DOHH2 (cell line): Measurements from ENCODE around the gene CTIF.

Source experiments
- H3F3A ChIP-seq: fragments of 200-600 bp; sonication (generic), shearing (Covaris generic); 2 replicates; pipeline ENCODE4 v1.6.0; 2016; ENCODE audit warnings: antibody characterized with exemption, mild to moderate bottlenecking; ENCODE audit not compliant: control insufficient read depth, insufficient read depth
- H3K27ac ChIP-seq: fragments of 200-600 bp; sonication (generic); 2 replicates; pipeline ENCODE4 v1.5.1; 2014; ENCODE audit warnings: low read depth, mild to moderate bottlenecking, low read length, moderate library complexity
- H3K27me3 ChIP-seq: fragments of 200-600 bp; sonication (generic); 2 replicates; pipeline ENCODE4 v1.6.1; 2014; ENCODE audit warnings: mild to moderate bottlenecking, low read length, mixed read lengths; ENCODE audit not compliant: control insufficient read depth
- H3K36me3 ChIP-seq: fragments of 200-600 bp; sonication (generic); 2 replicates; pipeline ENCODE4 v1.6.1; 2014; ENCODE audit warnings: mild to moderate bottlenecking, low read length, moderate library complexity, mixed read lengths; ENCODE audit not compliant: control insufficient read depth
- H3K4me1 ChIP-seq: fragments of 200-600 bp; sonication (generic); 2 replicates; pipeline ENCODE4 v1.6.1; 2014; ENCODE audit warnings: mild to moderate bottlenecking, low read length, mixed read lengths; ENCODE audit not compliant: control insufficient read depth
- H3K4me2 ChIP-seq: fragments of 200-600 bp; sonication (generic); 2 replicates; pipeline ENCODE4 v1.6.0; 2014; ENCODE audit warnings: mild to moderate bottlenecking, low read length, moderate library complexity
- H3K4me3 ChIP-seq: fragments of 200-600 bp; sonication (generic); 2 replicates; pipeline ENCODE4 v1.5.1; 2014; ENCODE audit warnings: mild to moderate bottlenecking, low read length, mixed read lengths
- H3K79me2 ChIP-seq: fragments of 200-600 bp; sonication (generic); 2 replicates; pipeline ENCODE4 v1.6.1; 2014; ENCODE audit warnings: mild to moderate bottlenecking, low read length, mixed read lengths; ENCODE audit not compliant: control insufficient read depth
- H3K9me2 ChIP-seq: fragments of 200-600 bp; sonication (generic); replicated peaks from 2 replicates; pipeline ENCODE4 v1.6.1; 2014; ENCODE audit warnings: mild to moderate bottlenecking, low read length, mixed read lengths; ENCODE audit not compliant: control insufficient read depth
- H3K9me3 ChIP-seq: fragments of 200-600 bp; sonication (generic); 2 replicates; pipeline ENCODE4 v1.6.1; 2014; ENCODE audit warnings: antibody characterized with exemption, low read length, mixed read lengths; ENCODE audit not compliant: control insufficient read depth, insufficient read depth
- H4K20me1 ChIP-seq: fragments of 200-600 bp; sonication (generic); 2 replicates; pipeline ENCODE4 v1.6.0; 2014; ENCODE audit warnings: low read depth, mild to moderate bottlenecking, antibody characterized with exemption, low read length, moderate library complexity; ENCODE audit not compliant: control insufficient read depth, insufficient read depth
- EZH2phosphoT487 ChIP-seq: fragments of 200-600 bp; sonication (generic); IDR thresholded peaks from 2 replicates; pipeline ENCODE4 v1.6.1; 2017; ENCODE audit warnings: borderline replicate concordance, mild to moderate bottlenecking, antibody characterized with exemption, low read length, moderate library complexity, mixed read lengths
- TF ChIP-seq, protein P1 (sequence below): fragments of 200-600 bp; sonication (generic); IDR thresholded peaks from one replicate; pipeline ENCODE4 v1.5.1; 2014; ENCODE audit warnings: antibody characterized with exemption, mild to moderate bottlenecking, low read depth, low read length; ENCODE audit not compliant: poor library complexity, severe bottlenecking

The CTIF gene

DNA sequence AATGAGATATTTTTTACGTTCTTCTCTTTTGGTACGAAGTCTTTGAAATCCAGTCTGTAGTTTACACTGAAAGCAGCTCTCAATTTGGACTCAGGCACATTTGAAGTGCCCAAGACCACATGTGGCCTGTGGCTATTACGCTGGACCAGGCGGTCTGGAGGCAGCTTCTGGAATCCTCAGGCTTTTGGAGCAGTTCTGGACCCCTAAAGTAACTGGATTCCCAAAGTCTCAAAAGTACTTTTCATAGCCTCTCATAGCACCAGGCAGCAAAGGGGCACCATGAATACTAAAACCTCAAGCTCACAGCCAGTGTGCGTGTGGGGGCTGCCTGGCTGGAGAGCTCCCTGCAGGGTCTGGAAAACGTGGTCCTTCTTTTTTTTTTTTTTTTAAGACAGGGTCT is 293.0 kb downstream of the CTIF start:
- Histone ChIP-seq H3K9me2 (no peaks in the 10 kb centered on the region), H4K20me1 (no peaks in the 10 kb centered on the region), H3K27me3 (peaks cover 53% of the 10 kb centered on the region), H3K9me3 (no peaks in the 10 kb centered on the region), H3K4me2 (no peak overlapping the region), H3K4me1 (peaks cover 31% of the 10 kb centered on the region), H3K27ac (no peak overlapping the region), H3F3A (0 out of 2 replicates have a peak, but pooled peaks cover 2% of the 10 kb centered on the region), H3K36me3 (no peaks in the 10 kb centered on the region), H3K4me3 (no peak overlapping the region), H3K79me2 (no peaks in the 10 kb centered on the region)
- no peak for TF ChIP-seq EZH2phosphoT487
- TF ChIP-seq, protein P1, sequence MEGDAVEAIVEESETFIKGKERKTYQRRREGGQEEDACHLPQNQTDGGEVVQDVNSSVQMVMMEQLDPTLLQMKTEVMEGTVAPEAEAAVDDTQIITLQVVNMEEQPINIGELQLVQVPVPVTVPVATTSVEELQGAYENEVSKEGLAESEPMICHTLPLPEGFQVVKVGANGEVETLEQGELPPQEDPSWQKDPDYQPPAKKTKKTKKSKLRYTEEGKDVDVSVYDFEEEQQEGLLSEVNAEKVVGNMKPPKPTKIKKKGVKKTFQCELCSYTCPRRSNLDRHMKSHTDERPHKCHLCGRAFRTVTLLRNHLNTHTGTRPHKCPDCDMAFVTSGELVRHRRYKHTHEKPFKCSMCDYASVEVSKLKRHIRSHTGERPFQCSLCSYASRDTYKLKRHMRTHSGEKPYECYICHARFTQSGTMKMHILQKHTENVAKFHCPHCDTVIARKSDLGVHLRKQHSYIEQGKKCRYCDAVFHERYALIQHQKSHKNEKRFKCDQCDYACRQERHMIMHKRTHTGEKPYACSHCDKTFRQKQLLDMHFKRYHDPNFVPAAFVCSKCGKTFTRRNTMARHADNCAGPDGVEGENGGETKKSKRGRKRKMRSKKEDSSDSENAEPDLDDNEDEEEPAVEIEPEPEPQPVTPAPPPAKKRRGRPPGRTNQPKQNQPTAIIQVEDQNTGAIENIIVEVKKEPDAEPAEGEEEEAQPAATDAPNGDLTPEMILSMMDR = no peak

DNA sequence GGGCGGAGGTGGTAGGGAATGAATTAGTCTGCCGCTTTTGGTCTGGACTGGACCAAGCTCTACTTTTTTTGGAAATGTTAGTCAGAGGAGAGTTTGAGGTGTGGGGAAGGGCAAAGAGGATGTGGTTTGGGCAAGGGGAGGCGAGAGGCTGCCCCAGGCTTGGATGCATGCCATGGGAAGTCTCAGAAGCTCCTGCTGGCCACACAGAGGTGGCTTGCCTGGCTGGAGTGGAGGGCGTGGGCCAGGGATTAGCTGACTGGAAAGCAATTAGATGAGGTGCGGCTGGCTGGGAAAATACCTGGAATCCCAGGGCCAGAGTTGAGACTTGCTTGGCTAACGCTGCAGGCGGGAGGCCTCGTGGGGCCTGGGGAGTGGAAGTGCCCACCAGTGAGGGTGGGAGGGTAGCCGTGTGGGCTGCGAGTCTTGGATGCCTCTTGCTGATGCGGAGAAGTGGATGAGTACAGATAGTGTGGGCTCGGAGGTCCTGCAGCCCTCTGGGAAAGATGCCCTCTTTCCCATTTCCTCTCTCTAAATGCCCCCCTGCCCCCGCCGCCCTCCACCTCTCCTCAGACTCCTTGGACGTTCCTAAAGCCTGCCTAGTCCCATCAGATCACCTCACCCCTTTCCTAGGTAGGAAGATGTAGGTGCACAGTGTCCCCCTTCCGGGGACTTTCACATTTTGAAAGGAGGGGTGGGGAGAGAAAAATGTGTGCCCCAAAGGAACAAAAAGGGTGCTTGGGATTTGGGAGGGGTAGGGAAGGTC is 294.3 kb downstream of the CTIF start:
- Histone ChIP-seq H3K9me2 (no peaks in the 10 kb centered on the region), H3K27ac (no peak overlapping the region), H3K4me1 (peaks cover 39% of the 10 kb centered on the region), H3K4me3 (peak overlapping the region; percentile 63), H4K20me1 (0 out of 2 replicates have a peak, but pooled peaks cover 4% of the 10 kb centered on the region), H3K9me3 (no peaks in the 10 kb centered on the region), H3K4me2 (peak overlapping the region; percentile 76), H3K27me3 (peaks cover 52% of the 10 kb centered on the region), H3F3A (0 out of 2 replicates have a peak, but pooled peaks cover 2% of the 10 kb centered on the region), H3K79me2 (no peaks in the 10 kb centered on the region), H3K36me3 (no peaks in the 10 kb centered on the region)
- TF ChIP-seq EZH2phosphoT487 = no peak
- TF ChIP-seq, protein P1 = no peak

DNA sequence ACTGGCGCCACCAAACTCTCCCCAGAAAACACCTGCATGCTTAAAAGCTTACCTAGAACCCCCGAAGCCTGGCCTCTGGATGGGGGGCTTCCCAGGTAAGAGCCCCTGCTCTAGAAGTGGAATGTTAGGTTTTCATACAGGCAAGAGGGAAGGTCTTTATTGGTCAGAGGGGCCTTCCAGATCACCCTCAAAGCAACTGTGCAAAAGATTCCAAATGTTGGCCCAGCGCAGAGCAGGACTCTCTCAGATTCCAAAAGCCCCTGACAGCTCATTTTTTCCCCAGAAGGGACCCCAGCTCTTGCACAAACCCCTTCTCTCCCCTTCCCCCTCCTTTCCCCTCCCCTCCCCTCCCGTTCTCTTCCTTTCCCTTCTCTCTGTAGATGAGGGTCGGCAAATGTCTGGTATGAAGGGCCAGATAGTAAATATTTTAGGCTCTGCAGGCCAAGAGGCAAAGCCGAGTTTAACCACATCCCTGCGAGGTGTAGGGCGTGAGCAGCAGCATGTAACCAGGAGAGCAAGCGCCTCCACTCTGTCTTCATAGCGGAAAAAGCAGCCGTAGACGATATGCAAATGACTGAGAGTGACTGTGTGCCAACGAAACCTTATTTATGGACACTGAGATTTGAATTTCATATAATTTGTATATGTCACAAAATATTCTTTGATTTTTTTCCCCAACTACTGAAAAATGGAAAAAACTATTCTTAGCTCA is 295.0 kb downstream of the CTIF start:
- Histone ChIP-seq H3K4me1 (peaks cover 47% of the 10 kb centered on the region), H3K4me3 (peak overlapping the region; percentile 63), H3K27ac (peak overlapping the region; percentile 9)

More for the DNA sequence above, 295.0 kb downstream of the CTIF start:
- H3K36me3 ChIP-seq = no peaks in the 10 kb centered on the region
- H4K20me1 ChIP-seq = peaks cover 5% of the 10 kb centered on the region; the same call in 1 of the 2 replicates
- no peaks in the 10 kb centered on the region for H3K9me2 ChIP-seq
- no peaks in the 10 kb centered on the region for H3K79me2 ChIP-seq
- TF ChIP-seq, protein P1 = no peak
- TF ChIP-seq EZH2phosphoT487 = no peak
- H3F3A ChIP-seq = 0 out of 2 replicates have a peak, but pooled peaks cover 2% of the 10 kb centered on the region
- no peaks in the 10 kb centered on the region for H3K9me3 ChIP-seq
- H3K4me2 ChIP-seq = peak overlapping the region; percentile 76
- H3K27me3 ChIP-seq = peaks cover 46% of the 10 kb centered on the region
